ENCODE data around the gene MRPL30.

The MRPL30 gene

GRCh38 chr2:99240431-99240830, 59.4 kb downstream of the MRPL30 start:
- no peak overlapping the region for H3K4me3 ChIP-seq (ENCODE audit: low read depth, low read length)
- TF ChIP-seq MYC (IDR thresholded peaks at IDR 0.05; ENCODE audit: low read depth, low read length) (no peak), POLR2A (IDR thresholded peaks at IDR 0.05; ENCODE audit: extremely low read depth, insufficient read length) (no peak), MAX (IDR thresholded peaks at IDR 0.05; ENCODE audit: low read depth, low read length) (no peak)
- TF ChIP-seq, protein P1, sequence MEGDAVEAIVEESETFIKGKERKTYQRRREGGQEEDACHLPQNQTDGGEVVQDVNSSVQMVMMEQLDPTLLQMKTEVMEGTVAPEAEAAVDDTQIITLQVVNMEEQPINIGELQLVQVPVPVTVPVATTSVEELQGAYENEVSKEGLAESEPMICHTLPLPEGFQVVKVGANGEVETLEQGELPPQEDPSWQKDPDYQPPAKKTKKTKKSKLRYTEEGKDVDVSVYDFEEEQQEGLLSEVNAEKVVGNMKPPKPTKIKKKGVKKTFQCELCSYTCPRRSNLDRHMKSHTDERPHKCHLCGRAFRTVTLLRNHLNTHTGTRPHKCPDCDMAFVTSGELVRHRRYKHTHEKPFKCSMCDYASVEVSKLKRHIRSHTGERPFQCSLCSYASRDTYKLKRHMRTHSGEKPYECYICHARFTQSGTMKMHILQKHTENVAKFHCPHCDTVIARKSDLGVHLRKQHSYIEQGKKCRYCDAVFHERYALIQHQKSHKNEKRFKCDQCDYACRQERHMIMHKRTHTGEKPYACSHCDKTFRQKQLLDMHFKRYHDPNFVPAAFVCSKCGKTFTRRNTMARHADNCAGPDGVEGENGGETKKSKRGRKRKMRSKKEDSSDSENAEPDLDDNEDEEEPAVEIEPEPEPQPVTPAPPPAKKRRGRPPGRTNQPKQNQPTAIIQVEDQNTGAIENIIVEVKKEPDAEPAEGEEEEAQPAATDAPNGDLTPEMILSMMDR (IDR thresholded peaks at IDR 0.05; ENCODE audit: low read depth, low read length), result no peak
- DNase-seq (ENCODE audit: low read depth), result peak; percentile 15

GRCh38 chr2:99242151-99242550, 61.2 kb downstream of the MRPL30 start:
- TF ChIP-seq MYC (IDR thresholded peaks at IDR 0.05; ENCODE audit: low read depth, low read length) (no peak), MAX (IDR thresholded peaks at IDR 0.05; ENCODE audit: low read depth, low read length) (no peak), POLR2A (IDR thresholded peaks at IDR 0.05; ENCODE audit: extremely low read depth, insufficient read length) (no peak)
- TF ChIP-seq, protein P1 (IDR thresholded peaks at IDR 0.05; ENCODE audit: low read depth, low read length), result no peak
- no peak for DNase-seq (ENCODE audit: low read depth)
- no peak overlapping the region for H3K4me3 ChIP-seq (ENCODE audit: low read depth, low read length)

Measured in NB4 (cell line).